K562 (cell line): Measurements from ENCODE around the gene TAF4. TPM values are rescaled to one million over a fixed set of nuclear protein-coding genes. Genes with fewer than 3 reads are reported as not detected.

Experiments used
- MIER1 ChIP-seq: fragments of 450-650 bp; IDR thresholded peaks from 2 replicates; pipeline ENCODE4 v1.6.1; 2016; ENCODE audit warnings: antibody characterized with exemption, mild to moderate bottlenecking, low read depth
- RAD51 ChIP-seq: fragments of 450-650 bp; IDR thresholded peaks from 2 replicates; pipeline ENCODE4 v1.7.1; 2016; ENCODE audit warnings: low read depth, mild to moderate bottlenecking, borderline replicate concordance
- SREBF1 ChIP-seq: fragments of 150-350 bp; IDR thresholded peaks from 2 replicates; pipeline ENCODE4 v1.6.1; 2014; ENCODE audit warnings: antibody characterized with exemption, low read depth, low read length, borderline replicate concordance
- ZKSCAN1 ChIP-seq: fragments of 150-350 bp; IDR thresholded peaks from 2 replicates; pipeline ENCODE4 v1.6.1; 2016; ENCODE audit warnings: low read depth, low read length
- ZNF174 ChIP-seq: fragments of 250-450 bp; sonication (Bioruptor Pico); IDR thresholded peaks from 2 replicates; pipeline ENCODE4 v1.4.0; 2020; ENCODE audit warnings: mild to moderate bottlenecking
- polyA plus RNA-seq, 8 experiments: library from polyadenylated mRNA; depleted of rRNA in 4 of 8; stranded (reverse) in 5 of 8; unstranded in 3 of 8; fragments of >200 nt; fragmentation: Nextera tagmentation in 2 of 8; fragmentation: Illumina TruSeq in 1 of 8; extraction: Ambion mirVana in 2 of 8; extraction: Trizol in 1 of 8; gene quantifications; 2 replicates each; pipeline versions ENCODE4 v1.2.1 to v1.2.3, GENCODE V29; 2011 to 2014; ENCODE audit warnings: inconsistent platforms in 1 of 8, missing spikeins in 1 of 8
- total RNA-seq, 7 experiments: library from RNA; depleted of rRNA in 6 of 7; stranded (reverse); fragments of >200 nt in 6 of 7; fragmentation: Illumina TruSeq in 2 of 7; extraction: Trizol in 2 of 7; gene quantifications; 2 replicates each; pipeline versions ENCODE4 v1.2.1 to v1.2.3, GENCODE V29; 2011 to 2021; ENCODE audit warnings: low replicate concordance in 1 of 7
- TF ChIP-seq, protein P1 (sequence below): IDR thresholded peaks from 2 replicates; pipeline ENCODE4 v1.6.1; 2014; ENCODE audit warnings: antibody characterized with exemption
- TF ChIP-seq, protein P2 (sequence below): fragments of 250-450 bp; sonication (Bioruptor Pico); IDR thresholded peaks from 2 replicates; pipeline ENCODE4 v1.4.0; 2020; ENCODE audit warnings: borderline replicate concordance
- TF ChIP-seq, protein P3 (sequence below), 2 experiments: fragments of 450-650 bp; IDR thresholded peaks; 2 replicates each; pipeline ENCODE4 v1.6.1; 2016

Gene TAF4
- total and polyA plus RNA-seq, 9 of the 15 experiments (the other 6 are each of a cell fraction or from before 2014, with no cell fraction given) = 0.44 to 28.3 (median 5.6) TPM

DNA sequence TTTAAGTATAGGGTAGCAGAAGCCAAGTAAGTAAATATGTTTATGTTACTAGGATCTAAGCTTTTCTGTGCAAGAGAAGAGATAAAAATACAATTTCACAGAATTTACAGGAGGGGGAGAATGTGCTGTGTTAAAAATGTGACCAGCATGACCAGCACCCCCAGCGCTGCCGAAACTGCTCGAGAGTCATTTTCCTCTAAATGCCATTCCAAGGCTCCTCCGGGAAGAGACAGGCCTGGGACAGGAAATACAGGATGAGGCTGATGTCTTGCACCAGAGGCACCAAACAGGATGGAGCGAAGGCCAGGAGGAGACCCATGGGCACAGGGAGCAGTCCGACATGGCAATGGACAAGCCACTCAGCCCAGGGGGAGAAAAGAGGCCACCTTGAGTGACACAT is 21.1 kb downstream of the TAF4 start (continued):
- TF ChIP-seq, protein P1, sequence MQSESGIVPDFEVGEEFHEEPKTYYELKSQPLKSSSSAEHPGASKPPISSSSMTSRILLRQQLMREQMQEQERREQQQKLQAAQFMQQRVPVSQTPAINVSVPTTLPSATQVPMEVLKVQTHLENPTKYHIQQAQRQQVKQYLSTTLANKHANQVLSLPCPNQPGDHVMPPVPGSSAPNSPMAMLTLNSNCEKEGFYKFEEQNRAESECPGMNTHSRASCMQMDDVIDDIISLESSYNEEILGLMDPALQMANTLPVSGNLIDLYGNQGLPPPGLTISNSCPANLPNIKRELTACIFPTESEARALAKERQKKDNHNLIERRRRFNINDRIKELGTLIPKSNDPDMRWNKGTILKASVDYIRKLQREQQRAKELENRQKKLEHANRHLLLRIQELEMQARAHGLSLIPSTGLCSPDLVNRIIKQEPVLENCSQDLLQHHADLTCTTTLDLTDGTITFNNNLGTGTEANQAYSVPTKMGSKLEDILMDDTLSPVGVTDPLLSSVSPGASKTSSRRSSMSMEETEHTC = no peak
- TF ChIP-seq MIER1 (no peak), ZNF174 (CRISPR knock-in tag) (no peak), RAD51 (no peak), ZKSCAN1 (no peak), SREBF1 (no peak)
- TF ChIP-seq, protein P2, sequence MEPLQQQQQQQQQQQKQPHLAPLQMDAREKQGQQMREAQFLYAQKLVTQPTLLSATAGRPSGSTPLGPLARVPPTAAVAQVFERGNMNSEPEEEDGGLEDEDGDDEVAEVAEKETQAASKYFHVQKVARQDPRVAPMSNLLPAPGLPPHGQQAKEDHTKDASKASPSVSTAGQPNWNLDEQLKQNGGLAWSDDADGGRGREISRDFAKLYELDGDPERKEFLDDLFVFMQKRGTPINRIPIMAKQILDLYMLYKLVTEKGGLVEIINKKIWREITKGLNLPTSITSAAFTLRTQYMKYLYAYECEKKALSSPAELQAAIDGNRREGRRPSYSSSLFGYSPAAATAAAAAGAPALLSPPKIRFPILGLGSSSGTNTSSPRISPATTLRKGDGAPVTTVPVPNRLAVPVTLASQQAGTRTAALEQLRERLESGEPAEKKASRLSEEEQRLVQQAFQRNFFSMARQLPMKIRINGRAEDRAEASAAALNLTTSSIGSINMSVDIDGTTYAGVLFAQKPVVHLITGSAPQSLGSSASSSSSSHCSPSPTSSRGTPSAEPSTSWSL (CRISPR knock-in tag) = no peak
- TF ChIP-seq, protein P3, sequence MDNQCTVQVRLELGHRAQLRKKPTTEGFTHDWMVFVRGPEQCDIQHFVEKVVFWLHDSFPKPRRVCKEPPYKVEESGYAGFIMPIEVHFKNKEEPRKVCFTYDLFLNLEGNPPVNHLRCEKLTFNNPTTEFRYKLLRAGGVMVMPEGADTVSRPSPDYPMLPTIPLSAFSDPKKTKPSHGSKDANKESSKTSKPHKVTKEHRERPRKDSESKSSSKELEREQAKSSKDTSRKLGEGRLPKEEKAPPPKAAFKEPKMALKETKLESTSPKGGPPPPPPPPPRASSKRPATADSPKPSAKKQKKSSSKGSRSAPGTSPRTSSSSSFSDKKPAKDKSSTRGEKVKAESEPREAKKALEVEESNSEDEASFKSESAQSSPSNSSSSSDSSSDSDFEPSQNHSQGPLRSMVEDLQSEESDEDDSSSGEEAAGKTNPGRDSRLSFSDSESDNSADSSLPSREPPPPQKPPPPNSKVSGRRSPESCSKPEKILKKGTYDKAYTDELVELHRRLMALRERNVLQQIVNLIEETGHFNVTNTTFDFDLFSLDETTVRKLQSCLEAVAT (IDR thresholded peaks at IDR 0.05) = no peak
